ENCODE data around the gene SP7.
"Not testable (repeated sequence)": the region's sequence is repeated elsewhere in the genome, so short reads cannot be mapped to it uniquely, and the experiment has no call there.

Gene SP7

DNA sequence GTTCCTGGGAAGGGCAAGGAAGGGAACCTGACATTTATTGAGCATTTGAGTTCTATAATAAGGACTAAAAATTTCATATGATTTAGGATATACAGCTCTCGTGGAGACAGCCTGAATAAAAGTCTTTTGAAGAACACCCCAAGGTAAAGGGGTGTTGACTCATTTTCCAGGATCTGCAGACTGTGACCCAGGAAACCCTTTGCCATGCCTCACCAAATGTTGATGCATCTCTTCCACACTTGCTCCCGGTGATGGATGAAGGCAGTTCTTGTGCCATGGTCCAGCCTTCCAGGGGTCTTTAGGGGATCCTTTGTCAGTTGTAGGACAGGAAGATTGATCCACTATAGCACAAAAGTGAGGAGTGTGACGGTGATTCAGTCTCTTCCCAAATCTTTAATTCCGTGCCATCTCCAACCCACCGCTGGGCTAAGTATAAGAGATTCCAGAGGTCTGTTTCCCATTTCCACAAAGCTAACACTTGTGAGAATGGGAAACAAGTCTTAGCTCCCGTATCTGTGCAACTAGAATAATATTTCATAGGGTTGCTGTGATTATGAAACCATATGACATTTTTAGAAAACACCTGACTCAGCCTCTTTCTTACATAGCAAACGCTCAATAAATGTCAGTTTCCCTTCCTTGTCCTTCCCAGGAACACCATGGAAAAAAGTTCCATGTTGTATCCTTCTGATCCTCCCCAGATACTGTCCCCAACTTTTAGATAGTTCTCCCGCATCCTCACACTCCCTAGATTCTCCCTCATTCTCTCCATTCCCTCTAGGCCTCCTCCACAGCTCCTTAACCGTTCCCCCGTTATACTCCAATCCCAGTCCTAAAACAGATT, 15.6 kb downstream of the SP7 start:
- no peak for DNase-seq (ENCODE audit: low read depth in 2 of 2)

DNA sequence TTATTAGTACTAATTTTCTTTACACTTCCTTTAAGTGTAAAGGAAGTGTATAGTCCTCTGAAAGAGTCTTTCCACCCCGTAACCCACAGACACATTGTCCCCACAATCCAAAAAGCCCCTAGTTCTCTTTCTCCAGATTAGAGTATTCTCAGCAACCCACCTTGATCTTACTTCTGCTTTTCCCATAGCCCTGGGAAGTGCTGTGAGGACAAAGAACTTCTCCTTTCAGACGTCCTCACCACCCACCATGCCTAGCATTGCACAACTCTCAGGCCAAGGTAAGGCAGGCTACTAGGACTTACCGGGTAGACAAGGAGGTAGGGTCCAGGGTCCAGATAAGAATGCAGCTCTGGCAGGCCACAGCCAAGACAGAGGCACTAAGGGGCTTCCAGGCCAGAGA, 22.2 kb downstream of the SP7 start:
- DNase-seq (ENCODE audit: low read depth in 2 of 2): no peak

DNA sequence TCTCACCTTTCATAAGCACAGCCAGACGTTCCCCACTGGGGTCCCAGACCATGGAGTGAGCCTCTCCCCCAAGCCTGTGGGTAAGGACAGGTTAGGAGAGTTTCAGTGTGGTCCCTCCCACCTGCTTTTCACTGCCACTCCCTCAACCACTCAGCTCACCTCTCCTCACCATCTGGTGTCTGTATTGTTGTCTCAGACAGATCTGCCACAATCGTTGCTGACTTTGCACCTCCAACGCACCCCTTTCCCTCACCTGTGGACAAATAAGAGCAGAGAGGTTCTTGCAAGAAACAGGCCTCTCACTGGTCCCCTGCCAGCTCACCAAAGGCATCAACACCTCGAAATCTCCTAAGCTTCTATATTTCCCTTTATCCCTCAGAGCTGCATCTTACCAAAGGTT, 27.9 kb downstream of the SP7 start:
- no peak for DNase-seq (ENCODE audit: low read depth in 2 of 2)

DNA sequence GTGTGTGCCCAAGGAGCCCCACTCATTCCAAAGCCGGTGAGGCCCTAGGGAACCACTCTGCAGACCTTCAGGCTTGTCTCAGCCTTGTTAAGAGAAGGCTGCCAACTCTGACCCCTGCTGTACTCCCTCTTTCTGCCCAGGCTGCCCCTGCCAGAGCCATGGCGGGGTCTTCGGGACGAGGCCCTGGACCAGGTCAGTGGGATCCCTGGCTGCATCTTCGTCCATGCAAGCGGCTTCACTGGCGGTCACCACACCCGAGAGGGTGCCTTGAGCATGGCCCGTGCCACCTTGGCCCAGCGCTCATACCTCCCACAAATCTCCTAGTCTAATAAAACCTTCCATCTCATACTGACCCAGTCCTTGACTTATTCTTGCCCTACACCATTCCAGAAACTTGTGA, 29.3 kb downstream of the SP7 start:
- no peak for DNase-seq (ENCODE audit: low read depth in 2 of 2)

GRCh38 chr12:53302903-53303302, 33.3 kb downstream of the SP7 start:
- no peak for DNase-seq (ENCODE audit: low read depth in 2 of 2)

DNA sequence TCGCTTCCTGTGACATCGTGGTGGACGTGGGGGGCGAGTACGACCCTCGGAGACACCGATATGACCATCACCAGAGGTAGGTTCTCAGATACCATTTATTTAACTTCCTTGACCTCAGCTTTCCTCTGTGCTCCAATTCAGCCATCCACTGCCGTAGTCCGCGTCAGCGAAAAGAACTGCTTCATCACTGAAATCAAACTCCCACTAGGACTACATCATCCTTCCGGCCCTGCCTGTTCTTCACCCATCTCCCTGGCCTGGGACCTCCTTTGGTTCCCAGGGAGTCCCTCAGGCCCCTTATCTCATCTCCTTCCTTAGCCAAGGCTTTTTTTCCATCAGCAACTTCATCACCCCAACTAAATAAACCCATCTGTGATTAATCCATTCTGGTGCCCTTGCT, 36.0 kb downstream of the SP7 start:
- peak in 1 of 2 experiments; percentile 13 for DNase-seq (ENCODE audit: low read depth in 2 of 2)

GRCh38 chr12:53299454-53300180, 36.5 kb downstream of the SP7 start, which contains the start of gene MYG1:
Gene MYG1, plus strand, starts transcription at chr12:53299695. Its CDS starts 43 bp downstream, at chr12:53299738.
- DNase-seq (ENCODE audit: low read depth in 2 of 2): peak; percentile 77 to 80

DNA sequence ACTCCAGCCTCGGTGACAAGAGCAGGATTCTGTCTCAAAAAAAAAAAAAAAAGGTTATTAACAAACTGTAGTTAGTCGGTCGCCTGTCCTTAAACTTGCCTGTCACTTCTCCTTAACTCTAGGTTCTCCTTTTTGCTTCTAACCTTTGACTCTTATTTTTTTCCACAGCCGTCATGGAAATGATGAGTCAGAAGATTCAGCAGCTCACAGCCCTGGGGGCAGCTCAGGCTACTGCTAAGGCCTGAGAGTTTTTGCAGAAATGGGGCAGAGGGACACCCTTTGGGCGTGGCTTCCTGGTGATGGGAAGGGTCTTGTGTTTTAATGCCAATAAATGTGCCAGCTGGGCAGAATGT, 37.1 kb downstream of the SP7 start:
- peak in 1 of 2 experiments; percentile 24 for DNase-seq (ENCODE audit: low read depth in 2 of 2)

DNA sequence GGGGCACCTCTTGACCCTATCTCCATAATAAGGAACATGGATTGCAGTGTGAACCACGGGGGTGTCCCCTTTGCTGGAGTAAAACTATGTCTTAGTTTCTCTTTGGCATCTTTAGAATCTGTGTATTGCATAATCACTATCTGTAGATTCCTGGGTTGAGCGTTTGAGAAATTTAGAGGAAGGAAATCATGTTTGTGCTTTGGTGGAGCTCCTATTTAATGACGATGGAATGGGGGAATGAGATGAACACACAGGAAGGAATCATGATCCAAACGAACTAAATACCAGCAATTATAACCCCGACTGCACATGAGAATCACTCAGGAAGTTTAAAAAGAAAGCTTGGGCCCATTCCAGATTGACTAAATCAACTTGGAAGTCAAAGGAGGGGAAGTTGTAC, 38.0 kb downstream of the SP7 start:
- DNase-seq (ENCODE audit: low read depth in 2 of 2): no peak

GRCh38 chr12:53297106-53297505, 39.0 kb downstream of the SP7 start:
- not testable (repeated sequence) for DNase-seq (ENCODE audit: low read depth in 2 of 2)

DNA sequence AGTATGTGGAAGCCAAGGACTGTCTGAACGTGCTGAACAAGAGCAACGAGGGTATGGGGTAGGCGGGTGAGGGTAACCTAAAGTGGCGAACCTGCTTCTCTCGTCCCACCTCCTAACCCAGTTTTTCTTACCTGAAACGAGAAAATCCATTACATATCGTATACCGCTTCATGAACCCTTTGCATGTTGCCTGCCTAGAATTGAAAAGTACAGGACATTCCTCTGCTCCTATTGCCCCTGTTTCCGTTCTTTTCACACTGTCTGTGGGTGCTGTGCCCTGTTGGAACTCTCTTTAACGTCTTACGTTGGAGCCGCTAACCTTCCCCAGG, 40.3 kb downstream of the SP7 start:
- no peak for DNase-seq (ENCODE audit: low read depth in 2 of 2)

DNA sequence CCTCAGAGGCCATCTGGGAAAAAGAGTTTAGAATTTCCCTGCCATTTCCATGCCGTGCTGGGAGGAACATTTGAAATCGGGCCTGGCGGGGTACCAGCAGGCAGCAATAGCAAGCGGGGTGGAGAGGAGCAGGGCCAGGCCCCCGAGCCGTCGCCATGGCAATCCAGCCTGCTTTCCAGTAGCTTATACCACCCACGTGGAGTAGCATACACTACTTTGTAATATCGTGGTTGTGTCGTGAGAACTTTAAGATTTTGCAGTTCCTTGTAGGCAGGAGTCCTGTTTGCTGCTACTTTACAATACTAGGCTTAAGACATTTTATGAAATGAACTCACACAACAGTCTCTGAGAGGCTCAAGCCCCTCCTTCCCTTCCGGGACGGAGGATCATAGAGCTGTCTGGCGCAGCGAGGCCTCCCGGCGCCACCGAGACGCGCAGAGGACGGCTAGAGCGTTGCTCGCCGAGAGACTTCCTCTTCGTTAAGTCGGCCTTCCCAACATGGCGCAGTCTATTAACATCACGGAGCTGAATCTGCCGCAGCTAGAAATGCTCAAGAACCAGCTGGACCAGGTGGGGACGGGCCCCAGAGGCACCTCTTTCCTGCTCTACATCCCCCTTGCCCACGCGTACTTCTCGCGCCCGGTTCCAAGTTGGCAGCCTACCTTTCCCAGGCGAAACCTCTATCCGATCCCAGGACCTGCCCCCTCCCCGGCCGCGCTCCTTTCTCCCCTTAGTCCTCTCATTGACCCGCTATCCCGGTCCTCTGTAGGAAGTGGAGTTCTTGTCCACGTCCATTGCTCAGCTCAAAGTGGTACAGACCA, 40.9 kb downstream of the SP7 start, which contains the start of gene PFDN5:
Gene PFDN5 (plus strand): TSS at position 473 of the 821 bp plus-strand sequence. CDS start 26 bp downstream, at position 499.
- peak; percentile 72 to 76 for DNase-seq (ENCODE audit: low read depth in 2 of 2)

- DNase-seq (ENCODE audit: low read depth in 2 of 2): no peak
Measured at GRCh38 chr12:53292426-53292825, 43.7 kb downstream of the SP7 start.

GRCh38 chr12:53290661-53291060, 45.5 kb downstream of the SP7 start:
- no peak for DNase-seq (ENCODE audit: low read depth in 2 of 2)

DNA sequence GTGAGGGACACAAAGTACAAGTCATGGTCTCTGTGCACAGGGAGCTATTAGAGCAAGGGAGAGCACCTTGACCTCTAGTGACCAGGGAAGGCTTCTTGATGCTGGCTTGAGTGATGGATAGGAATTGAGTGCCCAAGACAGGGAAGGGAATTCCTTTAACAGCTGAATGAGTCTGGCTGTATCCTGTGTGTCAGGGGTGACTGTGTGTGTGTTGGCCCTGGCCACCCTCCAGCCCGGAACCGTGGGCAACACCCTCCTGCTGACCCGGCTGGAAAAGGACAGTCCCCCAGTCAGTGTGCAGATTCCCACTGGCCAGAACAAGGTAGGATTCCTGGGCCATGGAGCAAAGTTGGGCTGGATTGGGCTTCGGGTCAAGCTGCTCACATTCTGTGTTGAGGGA, 46.3 kb downstream of the SP7 start:
- no peak for DNase-seq (ENCODE audit: low read depth in 2 of 2)

- no peak for DNase-seq (ENCODE audit: low read depth in 2 of 2)
Measured at GRCh38 chr12:53288322-53288721, 47.8 kb downstream of the SP7 start.

DNA sequence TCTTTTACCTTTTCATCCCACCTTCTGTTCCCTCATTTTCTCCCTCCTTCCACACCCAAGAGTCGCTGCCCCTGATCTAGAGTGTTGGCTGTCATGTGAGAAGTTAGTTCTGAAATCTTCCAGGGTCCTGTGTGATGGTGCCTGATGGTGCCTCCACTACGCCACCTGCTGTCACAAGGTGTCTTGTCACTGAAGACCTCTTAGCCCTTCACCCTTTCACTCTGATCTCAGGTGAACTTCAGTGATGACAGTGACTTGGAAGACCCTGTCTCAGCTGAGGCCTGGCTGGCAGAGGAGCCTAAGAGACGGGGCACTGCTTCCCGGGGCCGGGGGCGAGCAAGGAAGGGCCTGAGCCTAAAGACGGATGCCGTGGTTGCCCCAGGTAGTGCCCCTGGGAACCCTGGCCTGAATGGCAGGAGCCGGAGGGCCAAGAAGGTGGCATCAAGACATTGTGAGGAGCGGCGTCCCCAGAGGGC, 48.4 kb downstream of the SP7 start:
- DNase-seq (ENCODE audit: low read depth in 2 of 2): peak; percentile 37 to 41

DNA sequence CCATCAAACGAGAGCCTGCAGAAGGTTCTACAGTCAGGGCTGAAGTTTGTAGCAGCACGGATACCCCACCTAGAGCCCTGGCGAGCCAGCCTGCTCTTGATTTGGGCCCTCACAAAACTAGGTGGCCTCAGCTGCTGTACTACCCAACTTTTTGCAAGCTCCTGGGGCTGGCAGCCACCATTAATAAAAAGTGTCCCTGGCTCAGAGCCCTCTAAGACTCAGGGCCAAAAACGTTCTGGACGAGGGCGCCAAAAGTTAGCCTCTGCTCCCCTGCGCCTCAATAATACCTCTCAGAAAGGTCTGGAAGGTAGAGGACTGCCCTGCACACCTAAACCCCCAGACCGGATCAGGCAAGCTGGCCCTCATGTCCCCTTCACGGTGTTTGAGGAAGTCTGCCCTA, 49.7 kb downstream of the SP7 start:
- DNase-seq (ENCODE audit: low read depth in 2 of 2): no peak

DNA sequence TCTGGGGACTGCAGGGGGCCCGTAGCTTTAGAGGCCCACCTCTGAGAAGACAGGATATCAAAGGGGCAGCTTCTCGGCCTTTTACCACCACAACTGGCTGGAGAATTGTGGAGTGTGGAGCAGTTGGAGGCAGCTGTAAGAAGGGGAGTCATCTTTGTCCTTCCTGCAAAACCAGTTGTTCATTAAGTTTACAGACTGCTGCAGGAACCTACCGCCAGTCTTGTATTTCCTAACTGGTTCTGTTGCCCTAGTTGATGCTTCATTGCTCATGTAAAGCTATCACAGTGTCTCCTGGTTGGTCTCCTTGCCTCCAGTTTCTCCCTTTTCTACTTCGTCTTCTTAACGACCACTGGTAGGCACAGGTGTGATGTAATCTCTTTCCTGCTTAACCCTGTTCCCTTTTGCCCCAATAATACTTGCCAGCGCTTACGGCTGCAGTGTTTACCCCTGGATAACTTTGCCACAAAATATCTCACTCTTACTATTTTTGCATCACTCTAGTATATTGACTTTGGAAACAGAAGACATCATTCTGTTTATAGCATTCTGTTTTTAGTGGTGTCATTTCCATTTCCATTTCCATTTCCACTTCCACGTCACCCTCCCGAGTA, 56.2 kb downstream of the SP7 start:
- no peak for DNase-seq (ENCODE audit: low read depth in 2 of 2)

DNA sequence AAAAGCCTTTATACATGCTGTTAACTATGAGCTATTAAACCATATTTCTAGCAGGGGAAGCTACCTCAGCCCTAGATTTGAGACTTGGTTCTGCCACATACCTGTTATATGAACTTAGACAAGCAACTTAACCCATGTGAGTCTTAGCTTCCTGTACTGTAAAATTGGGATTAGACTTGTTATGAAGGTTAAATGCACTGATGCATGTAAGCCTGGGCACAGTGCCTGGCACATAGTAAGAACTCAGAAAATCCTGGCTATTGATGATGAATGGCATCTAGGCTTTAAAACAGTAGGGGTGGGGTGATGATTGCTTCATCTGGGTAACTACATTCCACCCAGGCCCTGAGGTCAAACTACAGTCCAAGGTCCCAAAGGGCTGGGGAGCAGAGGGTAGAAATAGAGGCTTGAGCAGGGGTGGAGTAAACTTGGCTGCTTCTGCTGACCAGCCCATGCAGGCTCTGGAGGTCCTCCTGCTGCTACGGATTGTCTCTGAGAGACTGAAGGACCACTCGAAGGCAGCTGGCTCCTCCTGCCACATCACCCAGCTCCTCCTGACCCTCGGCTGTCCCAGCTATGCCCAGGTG, 56.8 kb downstream of the SP7 start:
- DNase-seq (ENCODE audit: low read depth in 2 of 2): no peak

- DNase-seq (ENCODE audit: low read depth in 2 of 2): no peak
Measured at GRCh38 chr12:53277981-53278380, 58.2 kb downstream of the SP7 start.
